H1 (cell line): ENCODE data around the gene GPR61. TPM values are rescaled to one million over a fixed set of nuclear protein-coding genes. Genes with fewer than 3 reads are reported as not detected.

ENCODE experiments used
- CTCF ChIA-PET: fragments of 300-600 bp; sonication (Branson Sonifier 250); formaldehyde crosslinking; loops from one replicate; lab custom pipeline; 2021; ENCODE audit not compliant: partially characterized antibody; lab: Charles Lee
- POLR2A ChIA-PET: fragments of 300-600 bp; sonication (Branson Sonifier 250); formaldehyde crosslinking; loops from one replicate; lab custom pipeline; 2021; ENCODE audit warnings: inconsistent platforms; ENCODE audit not compliant: partially characterized antibody; lab: Charles Lee
- DNase-seq, 2 experiments: peaks; one replicate each; pipeline versions ENCODE4 v3.0.0 to v3.0.0-alpha.2; 2010 to 2022; ENCODE audit warnings: low spot score in 2 of 2, low read depth in 1 of 2, mixed read lengths in 1 of 2
- FAIRE-seq: peaks from 2 replicates; lab custom pipeline; 2011; peaks lifted over from hg19 to GRCh38; lab: Jason Lieb, UNC
- H2AFZ ChIP-seq: 2 replicates; pipeline ENCODE4 v1.8.1; 2012; ENCODE audit warnings: low read length, inconsistent platforms
- H2AK5ac ChIP-seq: 2 replicates; pipeline ENCODE4 v1.6.1; 2013; ENCODE audit warnings: low read depth, low read length
- H2BK120ac ChIP-seq: replicated peaks from 2 replicates; pipeline ENCODE3; 2013; ENCODE audit warnings: low read depth, low read length, inconsistent platforms
- H2BK12ac ChIP-seq: 2 replicates; pipeline ENCODE4 v1.6.1; 2013; ENCODE audit warnings: low read depth, low read length
- H2BK15ac ChIP-seq: 2 replicates; pipeline ENCODE4 v1.6.1; 2013; ENCODE audit warnings: low read length
- H2BK20ac ChIP-seq: 2 replicates; pipeline ENCODE4 v1.6.1; 2013; ENCODE audit warnings: low read length
- H2BK5ac ChIP-seq: 2 replicates; pipeline ENCODE4 v1.6.1; 2013; ENCODE audit warnings: low read depth, low read length
- H3K14ac ChIP-seq: 2 replicates; pipeline ENCODE4 v1.6.1; 2013; ENCODE audit warnings: inconsistent platforms; ENCODE audit not compliant: insufficient read length
- H3K18ac ChIP-seq: 2 replicates; pipeline ENCODE4 v1.6.1; 2013; ENCODE audit warnings: low read length; ENCODE audit errors: extremely low read depth
- H3K23ac ChIP-seq: 2 replicates; pipeline ENCODE4 v1.6.1; 2013; ENCODE audit warnings: inconsistent platforms; ENCODE audit not compliant: insufficient read length
- H3K23me2 ChIP-seq: 2 replicates; pipeline ENCODE4 v1.6.1; 2013; ENCODE audit warnings: low read depth, low read length
- H3K27ac ChIP-seq: 2 replicates; pipeline ENCODE4 v1.6.1; 2011; ENCODE audit warnings: low read depth, low read length, inconsistent platforms
- H3K27me3 ChIP-seq, 4 experiments: replicated peaks in 1 of 4; 1 replicate in 1 of 4; 2 replicates in 3 of 4; pipeline versions ENCODE4 v1.6.1 to v1.8.1; 2011 to 2013; ENCODE audit warnings: low read length in 3 of 4, mild to moderate bottlenecking in 3 of 4, inconsistent platforms in 2 of 4, mixed read lengths in 2 of 4, moderate library complexity in 1 of 4; ENCODE audit not compliant: control insufficient read depth in 3 of 4, insufficient read depth in 3 of 4; ENCODE audit errors: extremely low read depth in 1 of 4
- H3K36me3 ChIP-seq, 4 experiments: 2 replicates each; pipeline versions ENCODE4 v1.6.1 to v1.8.1; 2011 to 2013; ENCODE audit warnings: mild to moderate bottlenecking in 4 of 4, low read length in 3 of 4, moderate library complexity in 2 of 4, control low read depth in 1 of 4, inconsistent platforms in 1 of 4; ENCODE audit not compliant: insufficient read depth in 4 of 4, control insufficient read depth in 2 of 4
- H3K4ac ChIP-seq: replicated peaks from 2 replicates; pipeline ENCODE3; 2013; ENCODE audit warnings: low read length, low read depth, mixed read lengths, inconsistent platforms; ENCODE audit not compliant: insufficient read length
- H3K4me1 ChIP-seq, 4 experiments: replicated peaks in 1 of 4; 1 replicate in 1 of 4; 2 replicates in 3 of 4; pipeline versions ENCODE4 v1.6.1 to v1.8.1; 2011 to 2013; ENCODE audit warnings: low read length in 3 of 4, inconsistent platforms in 2 of 4, mixed read lengths in 1 of 4; ENCODE audit not compliant: insufficient read depth in 4 of 4, control insufficient read depth in 3 of 4
- H3K4me2 ChIP-seq, 2 experiments: 2 replicates each; pipeline versions ENCODE4 v1.6.1 to v1.8.1; 2011 to 2013; ENCODE audit warnings: low read depth in 2 of 2, low read length in 2 of 2, control low read depth in 1 of 2, inconsistent platforms in 1 of 2, mild to moderate bottlenecking in 1 of 2; ENCODE audit not compliant: insufficient read depth in 1 of 2
- H3K4me3 ChIP-seq, 4 experiments: fragments of 200-600, 300-600 bp in 1 of 4; sonication (generic), shearing (Covaris generic), sonication (Bioruptor Twin) in 1 of 4; 2 replicates each; pipeline versions ENCODE4 v1.5.1 to v1.8.1; 2011 to 2016; ENCODE audit warnings: low read length in 4 of 4, low read depth in 3 of 4, control low read depth in 2 of 4, inconsistent platforms in 2 of 4, mild to moderate bottlenecking in 2 of 4, mixed read lengths in 1 of 4, moderate library complexity in 1 of 4; ENCODE audit not compliant: insufficient read depth in 2 of 4; ENCODE audit errors: extremely low read depth in 1 of 4
- H3K56ac ChIP-seq: replicated peaks from 2 replicates; pipeline ENCODE3; 2013; ENCODE audit warnings: low read depth, mild to moderate bottlenecking, mixed read lengths, low read length, inconsistent platforms; ENCODE audit not compliant: insufficient read length
- H3K79me1 ChIP-seq: 2 replicates; pipeline ENCODE4 v1.6.1; 2013; ENCODE audit warnings: low read depth, low read length, control low read depth
- H3K79me2 ChIP-seq, 2 experiments: 2 replicates each; pipeline versions ENCODE4 v1.6.1 to v1.8.1; 2012 to 2013; ENCODE audit warnings: low read length in 2 of 2, mild to moderate bottlenecking in 2 of 2, inconsistent platforms in 1 of 2; ENCODE audit not compliant: insufficient read depth in 2 of 2, control insufficient read depth in 1 of 2
- H3K9ac ChIP-seq, 4 experiments: replicated peaks in 1 of 4; 1 replicate in 1 of 4; 2 replicates in 3 of 4; pipeline versions ENCODE4 v1.6.1 to v1.8.1; 2011 to 2013; ENCODE audit warnings: low read depth in 3 of 4, low read length in 3 of 4, control low read depth in 2 of 4, mild to moderate bottlenecking in 2 of 4, moderate library complexity in 2 of 4, inconsistent platforms in 1 of 4; ENCODE audit errors: extremely low read depth in 1 of 4
- H3K9me3 ChIP-seq, 2 experiments: 2 replicates each; pipeline versions ENCODE4 v1.6.1 to v1.8.1; 2012 to 2013; ENCODE audit warnings: mild to moderate bottlenecking in 2 of 2, moderate library complexity in 2 of 2, control low read depth in 1 of 2, inconsistent platforms in 1 of 2, low read depth in 1 of 2, low read length in 1 of 2, mixed read lengths in 1 of 2; ENCODE audit not compliant: insufficient read depth in 2 of 2
- H4K20me1 ChIP-seq, 2 experiments: replicated peaks in 1 of 2; 2 replicates each; pipeline versions ENCODE3 to v1.8.1; 2011 to 2013; ENCODE audit warnings: inconsistent platforms in 2 of 2, low read length in 2 of 2, mild to moderate bottlenecking in 1 of 2; ENCODE audit not compliant: insufficient read depth in 2 of 2, control insufficient read depth in 1 of 2
- H4K5ac ChIP-seq: 2 replicates; pipeline ENCODE4 v1.6.1; 2013; ENCODE audit warnings: low read length, low read depth, mixed read lengths, inconsistent platforms; ENCODE audit not compliant: insufficient read length
- H4K8ac ChIP-seq: 2 replicates; pipeline ENCODE4 v1.8.0; 2013; ENCODE audit warnings: mild to moderate bottlenecking, moderate library complexity, low read length, inconsistent platforms; ENCODE audit not compliant: insufficient read depth; ENCODE audit errors: extremely low read depth
- H4K91ac ChIP-seq: replicated peaks from 2 replicates; pipeline ENCODE3; 2013; ENCODE audit warnings: low read length, mixed read lengths, inconsistent platforms; ENCODE audit not compliant: insufficient read length
- GTF2F1 ChIP-seq: IDR thresholded peaks from 2 replicates; pipeline ENCODE4 v1.6.1; 2012; ENCODE audit warnings: low read depth, low read length, improper control_type of control experiment, borderline replicate concordance
- KDM4A ChIP-seq: IDR thresholded peaks from one replicate; pipeline ENCODE4 v1.7.1; 2012; ENCODE audit warnings: low read depth, mild to moderate bottlenecking, moderate library complexity, low read length, inconsistent platforms; ENCODE audit not compliant: severe bottlenecking
- KDM5A ChIP-seq: fragments of 200-600 bp; IDR thresholded peaks from 2 replicates; pipeline ENCODE4 v1.7.1; 2012; ENCODE audit warnings: mild to moderate bottlenecking, low read length, inconsistent platforms, mixed read lengths
- TCF12 ChIP-seq: IDR thresholded peaks from 2 replicates; pipeline ENCODE4 v1.6.1; 2011; ENCODE audit warnings: low read depth, mild to moderate bottlenecking, low read length
- WGBS, 2 experiments: shearing (Covaris generic) in 1 of 2; methylation state at CpG; one replicate each; pipeline versions ENCODE4 v1.1.6 to v1.1.7; 2013 to 2015; ENCODE audit warnings: low lambda C conversion rate in 2 of 2, mixed read lengths in 2 of 2, inconsistent platforms in 1 of 2, low coverage in 1 of 2, missing lambda C conversion rate in 1 of 2; ENCODE audit not compliant: insufficient replicate concordance in 2 of 2, insufficient coverage in 1 of 2, insufficient read length in 1 of 2; ENCODE audit errors: extremely low coverage in 1 of 2, missing lambda C conversion rate in 1 of 2; 5-methylcytosine and 5-hydroxymethylcytosine counted together
- polyA plus RNA-seq, 7 experiments: library from polyadenylated mRNA; depleted of rRNA in 3 of 7; stranded (reverse) in 5 of 7; unstranded in 2 of 7; fragments of >200 nt in 5 of 7; fragments of 200-250 nt in 2 of 7; gene quantifications; 1 replicate in 5 of 7; 2 replicates in 1 of 7; 4 replicates in 1 of 7; pipeline versions ENCODE4 v1.2.1 to v1.2.3, GENCODE V29; 2011 to 2013; ENCODE audit warnings: missing spikeins in 2 of 7, mixed read lengths in 2 of 7
- total RNA-seq: library from RNA; stranded (reverse); fragmentation: NEBNext Ultra II Directional; extraction: Animal tissue kit (Norgen Biotek cat#: 25700); gene quantifications from 2 replicates; pipeline ENCODE4 v1.2.1, GENCODE V29; 2021
- TF ChIP-seq, protein P1 (sequence below): IDR thresholded peaks from 2 replicates; pipeline ENCODE4 v1.6.1; 2012; ENCODE audit warnings: low read length, inconsistent platforms
- TF ChIP-seq, protein P2 (sequence below), 3 experiments: IDR thresholded peaks; 1 replicate in 2 of 3; 2 replicates in 1 of 3; pipeline versions ENCODE4 v1.5.1 to v1.6.1; 2011; ENCODE audit warnings: low read length in 3 of 3, mild to moderate bottlenecking in 3 of 3, inconsistent platforms in 2 of 3, low read depth in 1 of 3, moderate library complexity in 1 of 3; ENCODE audit not compliant: insufficient read depth in 1 of 3; ENCODE audit errors: control extremely low read depth in 1 of 3

GPR61 gene
- total and polyA plus RNA-seq, 2 of the 8 experiments (the other 6 are each of a cell fraction or from before 2014, with no cell fraction given), result 0.41 to 0.53 TPM

DNA sequence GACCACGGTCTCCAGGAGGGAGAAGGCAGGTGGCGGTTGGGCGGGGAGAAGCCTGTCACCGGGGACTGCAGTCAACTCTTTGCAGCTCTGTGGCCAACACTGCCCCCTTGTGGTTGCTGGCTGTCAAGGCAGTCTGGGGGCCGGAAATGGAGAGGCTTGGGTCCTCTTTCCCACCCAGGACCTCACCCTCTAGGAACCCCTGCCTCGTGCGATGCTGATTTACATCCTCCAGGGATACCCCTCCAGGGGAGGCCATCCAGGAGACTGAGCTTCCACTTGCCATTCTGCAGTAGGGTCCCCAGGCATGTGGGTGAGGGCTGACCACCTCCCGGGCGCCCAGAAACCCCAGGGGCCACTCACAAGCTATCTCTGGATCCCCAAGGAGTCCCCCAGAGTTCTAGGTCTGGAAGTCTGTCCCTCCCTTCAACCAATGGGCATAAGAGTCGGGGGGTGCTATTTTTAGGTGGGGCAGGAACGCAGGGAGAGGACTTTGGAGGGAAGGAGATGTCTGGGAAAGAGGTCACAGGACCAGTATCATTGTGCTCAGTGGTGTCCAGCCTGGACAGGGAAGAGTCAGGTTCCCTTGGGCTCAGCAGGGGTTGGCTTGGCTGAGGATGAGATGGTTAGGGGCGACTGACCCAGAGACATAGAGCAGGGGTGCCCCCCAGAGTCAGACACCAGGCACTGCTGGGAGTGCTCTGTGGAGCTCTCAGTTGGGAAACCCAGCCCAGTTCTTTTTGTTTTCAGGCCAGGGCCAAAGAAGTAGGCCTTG is 7.1 kb upstream of the GPR61 start:
- Histone ChIP-seq H3K14ac (no peak overlapping the region), H2BK20ac (no peak overlapping the region), H3K36me3 (no peaks in the 10 kb centered on the region), H4K5ac (no peak overlapping the region), H3K23me2 (no peaks in the 10 kb centered on the region; the same call in 1 of the 2 replicates), H3K79me1 (no peaks in the 10 kb centered on the region), H3K79me2 (no peaks in the 10 kb centered on the region), H4K8ac (no peak overlapping the region; the same call in 1 of the 2 replicates), H4K20me1 (no peaks in the 10 kb centered on the region), H2BK12ac (no peak overlapping the region), H3K4me3 (peak overlapping the region in 2 of 4 experiments; percentile 10 to 40; a peak in 1 of 8 replicates), H4K91ac (peak overlapping the region; percentile 77), H2AK5ac (no peak overlapping the region), H2BK15ac (no peak overlapping the region; the same call in 1 of the 2 replicates), H3K4me2 (peak overlapping the region in 1 of 2 experiments; percentile 56; a peak in 1 of 4 replicates), H3K9ac (no peak overlapping the region; a peak in 1 of 7 replicates), H3K23ac (no peak overlapping the region), H2AFZ (peak overlapping the region; percentile 80), H3K4ac (peak overlapping the region; percentile 87), H3K18ac (no peak overlapping the region), H3K27ac (no peak overlapping the region), H2BK5ac (no peak overlapping the region), H3K27me3 (no peaks in the 10 kb centered on the region), H2BK120ac (no peak overlapping the region), H3K56ac (no peak overlapping the region), H3K4me1 (peaks cover 0 to 3% (median 1%) of the 10 kb centered on the region in 4 experiments; a peak in 4 of 7 replicates), H3K9me3 (no peaks in the 10 kb centered on the region)
- peak in 1 of 2 experiments; percentile 97 for DNase-seq
- WGBS, 2 experiments, result 33% methylated on average over 12 of the region's 12 CpGs; no CpG with 5 or more reads in 1 of the 2 experiments
- ChIA-PET CTCF (interaction anchor here (0.6 to 26.3 kb wide), 77 partner anchors 10 to 482 kb away, joined by 3 to 1755 read pairs (median 4); partner anchors contain the start of genes AMIGO1, ATXN7L2, CYB561D1 and GPR61), POLR2A (interaction anchor here (0.7 to 2.8 kb wide), 12 partner anchors 8 to 292 kb away, joined by 3 to 20 read pairs (median 5); partner anchors contain the start of genes AMIGO1, ATXN7L2, CYB561D1 and GNAI3)
- FAIRE-seq, result no peak
- TF ChIP-seq KDM5A, result no peak
- no peak for TF ChIP-seq TCF12
- no peak for TF ChIP-seq GTF2F1
- TF ChIP-seq, protein P1, sequence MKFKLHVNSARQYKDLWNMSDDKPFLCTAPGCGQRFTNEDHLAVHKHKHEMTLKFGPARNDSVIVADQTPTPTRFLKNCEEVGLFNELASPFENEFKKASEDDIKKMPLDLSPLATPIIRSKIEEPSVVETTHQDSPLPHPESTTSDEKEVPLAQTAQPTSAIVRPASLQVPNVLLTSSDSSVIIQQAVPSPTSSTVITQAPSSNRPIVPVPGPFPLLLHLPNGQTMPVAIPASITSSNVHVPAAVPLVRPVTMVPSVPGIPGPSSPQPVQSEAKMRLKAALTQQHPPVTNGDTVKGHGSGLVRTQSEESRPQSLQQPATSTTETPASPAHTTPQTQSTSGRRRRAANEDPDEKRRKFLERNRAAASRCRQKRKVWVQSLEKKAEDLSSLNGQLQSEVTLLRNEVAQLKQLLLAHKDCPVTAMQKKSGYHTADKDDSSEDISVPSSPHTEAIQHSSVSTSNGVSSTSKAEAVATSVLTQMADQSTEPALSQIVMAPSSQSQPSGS, result 0 out of 2 replicates have a peak, but pooled peaks have one; percentile 63
- TF ChIP-seq, protein P2, sequence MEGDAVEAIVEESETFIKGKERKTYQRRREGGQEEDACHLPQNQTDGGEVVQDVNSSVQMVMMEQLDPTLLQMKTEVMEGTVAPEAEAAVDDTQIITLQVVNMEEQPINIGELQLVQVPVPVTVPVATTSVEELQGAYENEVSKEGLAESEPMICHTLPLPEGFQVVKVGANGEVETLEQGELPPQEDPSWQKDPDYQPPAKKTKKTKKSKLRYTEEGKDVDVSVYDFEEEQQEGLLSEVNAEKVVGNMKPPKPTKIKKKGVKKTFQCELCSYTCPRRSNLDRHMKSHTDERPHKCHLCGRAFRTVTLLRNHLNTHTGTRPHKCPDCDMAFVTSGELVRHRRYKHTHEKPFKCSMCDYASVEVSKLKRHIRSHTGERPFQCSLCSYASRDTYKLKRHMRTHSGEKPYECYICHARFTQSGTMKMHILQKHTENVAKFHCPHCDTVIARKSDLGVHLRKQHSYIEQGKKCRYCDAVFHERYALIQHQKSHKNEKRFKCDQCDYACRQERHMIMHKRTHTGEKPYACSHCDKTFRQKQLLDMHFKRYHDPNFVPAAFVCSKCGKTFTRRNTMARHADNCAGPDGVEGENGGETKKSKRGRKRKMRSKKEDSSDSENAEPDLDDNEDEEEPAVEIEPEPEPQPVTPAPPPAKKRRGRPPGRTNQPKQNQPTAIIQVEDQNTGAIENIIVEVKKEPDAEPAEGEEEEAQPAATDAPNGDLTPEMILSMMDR (IDR thresholded peaks at IDR 0.05; ENCODE audit: control extremely low read depth in 1 of 3, insufficient read depth in 1 of 3, low read depth in 1 of 3, low read length in 3 of 3), result peak; percentile 92 to 98 (median 96)
- peak; percentile 25 for TF ChIP-seq KDM4A
